Activated naive CD8-positive, alpha-beta T cell treated with anti-CD3 and anti-CD28 coated beads, Interleukin-2, amount 50 U/mL, for 16 hours (primary cell): ENCODE measurements around the gene PSME2.
A peak's percentile ranks its signal among the peaks of the same experiment; 100 is the strongest.

Source experiments
- DNase-seq: peaks from one replicate; pipeline ENCODE4 v3.0.0-alpha.2; 2020; ENCODE audit warnings: low read depth, low spot score

The PSME2 gene

GRCh38 chr14:24093901-24094840 lies 52.2 kb downstream of the PSME2 start, which contains the start of gene PCK2:
PCK2 (plus strand) TSS chr14:24094311; CDS start chr14:24094406, 95 bp downstream.
- DNase-seq, result peak; percentile 73
